HEK293T (cell line): ENCODE data around the gene TBC1D22A.

Source experiments
- FOXK2 ChIP-seq: fragments of 450-650 bp; IDR thresholded peaks from 2 replicates; pipeline ENCODE4 v1.6.1; 2016; ENCODE audit warnings: mild to moderate bottlenecking
- LEF1 ChIP-seq: fragments of 450-650 bp; IDR thresholded peaks from 2 replicates; pipeline ENCODE4 v1.6.1; 2017; ENCODE audit warnings: mild to moderate bottlenecking, borderline replicate concordance
- SUZ12 ChIP-seq: fragments of 450-650 bp; IDR thresholded peaks from 2 replicates; pipeline ENCODE4 v1.6.1; 2016; ENCODE audit warnings: mild to moderate bottlenecking

GRCh38 chr22:47207387-47207786 is 444.9 kb downstream of the TBC1D22A start:
- TF ChIP-seq FOXK2 (no peak), LEF1 (no peak), SUZ12 (no peak)
